LNCaP clone FGC (cell line): Measurements from ENCODE around the gene ZCRB1.

Experiments used
- DNase-seq: peaks from one replicate; pipeline ENCODE4 v3.0.0-alpha.2; 2011; ENCODE audit warnings: low read depth
- H3K4me3 ChIP-seq: 2 replicates; pipeline ENCODE4 v1.5.1; 2011; ENCODE audit warnings: mild to moderate bottlenecking, low read depth, low read length, control low read depth
- TF ChIP-seq, protein P1 (sequence below): IDR thresholded peaks from 2 replicates; pipeline ENCODE4 v1.5.1; 2012; ENCODE audit warnings: mild to moderate bottlenecking; ENCODE audit not compliant: control insufficient read depth, insufficient read depth; ENCODE audit errors: extremely low read depth

Gene ZCRB1

GRCh38 chr12:42286741-42287140 is 39.2 kb downstream of the ZCRB1 start:
- no peak for DNase-seq
- TF ChIP-seq, protein P1, sequence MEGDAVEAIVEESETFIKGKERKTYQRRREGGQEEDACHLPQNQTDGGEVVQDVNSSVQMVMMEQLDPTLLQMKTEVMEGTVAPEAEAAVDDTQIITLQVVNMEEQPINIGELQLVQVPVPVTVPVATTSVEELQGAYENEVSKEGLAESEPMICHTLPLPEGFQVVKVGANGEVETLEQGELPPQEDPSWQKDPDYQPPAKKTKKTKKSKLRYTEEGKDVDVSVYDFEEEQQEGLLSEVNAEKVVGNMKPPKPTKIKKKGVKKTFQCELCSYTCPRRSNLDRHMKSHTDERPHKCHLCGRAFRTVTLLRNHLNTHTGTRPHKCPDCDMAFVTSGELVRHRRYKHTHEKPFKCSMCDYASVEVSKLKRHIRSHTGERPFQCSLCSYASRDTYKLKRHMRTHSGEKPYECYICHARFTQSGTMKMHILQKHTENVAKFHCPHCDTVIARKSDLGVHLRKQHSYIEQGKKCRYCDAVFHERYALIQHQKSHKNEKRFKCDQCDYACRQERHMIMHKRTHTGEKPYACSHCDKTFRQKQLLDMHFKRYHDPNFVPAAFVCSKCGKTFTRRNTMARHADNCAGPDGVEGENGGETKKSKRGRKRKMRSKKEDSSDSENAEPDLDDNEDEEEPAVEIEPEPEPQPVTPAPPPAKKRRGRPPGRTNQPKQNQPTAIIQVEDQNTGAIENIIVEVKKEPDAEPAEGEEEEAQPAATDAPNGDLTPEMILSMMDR: no peak
- no peak overlapping the region for H3K4me3 ChIP-seq

GRCh38 chr12:42285431-42285830 is 40.5 kb downstream of the ZCRB1 start:
- H3K4me3 ChIP-seq: no peak overlapping the region
- TF ChIP-seq, protein P1: no peak
- DNase-seq: no peak

GRCh38 chr12:42284876-42285275 is 41.0 kb downstream of the ZCRB1 start:
- H3K4me3 ChIP-seq: no peak overlapping the region
- no peak for DNase-seq
- TF ChIP-seq, protein P1: no peak

DNA sequence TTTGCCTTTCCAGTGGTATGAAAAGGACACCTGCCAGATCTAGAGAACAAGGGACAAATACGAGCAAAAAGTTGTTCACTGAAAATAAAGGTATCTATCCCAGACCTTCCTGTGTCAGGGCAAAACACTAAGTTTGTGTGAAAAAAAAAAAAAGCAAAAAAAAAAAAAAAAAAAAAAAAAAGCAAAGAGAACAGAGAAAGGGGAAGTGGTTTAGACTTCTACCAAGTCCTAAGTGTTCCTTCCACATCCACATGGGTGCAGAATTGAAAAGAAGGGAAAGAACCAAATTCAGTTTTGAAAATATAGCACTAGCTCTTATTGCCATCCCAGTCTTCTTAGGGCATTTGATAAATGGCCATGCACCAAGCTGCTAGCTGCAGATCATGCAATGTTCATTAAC is 41.7 kb downstream of the ZCRB1 start:
- no peak for DNase-seq

DNA sequence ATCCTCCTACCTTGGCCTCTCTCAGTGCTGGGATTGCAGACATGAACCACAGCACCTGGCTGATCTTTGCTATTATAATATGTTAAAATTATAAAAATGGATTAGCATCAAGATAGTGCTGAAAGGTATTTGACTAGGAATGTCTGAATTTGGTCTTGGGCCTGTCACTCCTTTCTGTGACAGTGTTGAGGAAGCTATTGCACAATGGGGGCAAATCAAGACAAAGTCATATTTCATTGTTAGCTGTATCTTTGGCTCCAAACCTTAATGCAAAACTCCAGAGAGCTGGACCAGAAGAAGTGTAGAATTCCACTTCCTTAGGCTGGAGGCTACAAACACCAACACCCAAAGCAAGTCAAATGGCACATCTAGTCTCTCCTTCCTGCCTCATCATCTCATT is 42.2 kb downstream of the ZCRB1 start:
- no peak overlapping the region for H3K4me3 ChIP-seq
- DNase-seq: no peak
- TF ChIP-seq, protein P1: no peak

More for the DNA sequence above, 41.7 kb downstream of the ZCRB1 start:
- H3K4me3 ChIP-seq: no peak overlapping the region
- TF ChIP-seq, protein P1: no peak

DNA sequence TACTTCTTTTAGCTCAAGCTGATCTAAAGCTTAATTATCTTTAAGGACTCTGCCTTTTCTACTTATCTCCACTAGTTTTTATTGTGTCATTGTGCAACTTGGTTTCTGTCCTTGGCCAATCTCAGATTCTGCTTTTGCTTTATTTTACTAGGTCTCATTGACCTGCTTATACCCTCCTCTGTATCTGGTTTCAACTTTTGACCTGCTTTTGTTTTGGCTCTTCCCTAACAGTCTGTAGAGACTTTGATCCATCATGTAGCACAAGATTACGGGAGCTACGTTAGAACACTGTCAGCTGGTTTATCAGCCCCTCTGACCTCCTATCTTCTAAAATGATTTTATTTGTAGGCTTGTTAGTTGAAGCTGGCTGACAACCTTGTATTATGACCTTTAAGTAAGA is 43.6 kb downstream of the ZCRB1 start:
- no peak for DNase-seq
- no peak overlapping the region for H3K4me3 ChIP-seq
- TF ChIP-seq, protein P1: no peak

GRCh38 chr12:42281844-42282243 is 44.0 kb downstream of the ZCRB1 start:
- TF ChIP-seq, protein P1: no peak
- no peak for DNase-seq
- no peak overlapping the region for H3K4me3 ChIP-seq
